Left lobe of liver (tissue), 2 donors: Measurements from ENCODE around the gene AIF1L. TPM values are rescaled to one million over a fixed set of nuclear protein-coding genes. Genes with fewer than 3 reads are reported as not detected.
A peak's percentile ranks its signal among the peaks of the same experiment; 100 is the strongest.

ENCODE experiments used
- ATAC-seq: fragments of 200-7000 bp; cut with Tn5 transposase; one replicate; pipeline ENCODE4 v1.9.1; 2020; ENCODE audit warnings: mild to moderate bottlenecking, moderate library complexity
- DNase-seq: peaks from one replicate; pipeline ENCODE4 v3.0.0-alpha.2; 2020; ENCODE audit warnings: low spot score
- total RNA-seq: library from RNA; stranded (reverse); gene quantifications from one replicate; pipeline ENCODE4 v1.2.1, GENCODE V29; 2021
- donor health status: DM: no; HTN: no; CAD: no; lungs with moderate emphysema.
- donor health status: DM: no; HTN: yes; CAD: no.

The AIF1L gene
- total RNA-seq, 1 donor from 2014 or later = 0.83 TPM

DNA sequence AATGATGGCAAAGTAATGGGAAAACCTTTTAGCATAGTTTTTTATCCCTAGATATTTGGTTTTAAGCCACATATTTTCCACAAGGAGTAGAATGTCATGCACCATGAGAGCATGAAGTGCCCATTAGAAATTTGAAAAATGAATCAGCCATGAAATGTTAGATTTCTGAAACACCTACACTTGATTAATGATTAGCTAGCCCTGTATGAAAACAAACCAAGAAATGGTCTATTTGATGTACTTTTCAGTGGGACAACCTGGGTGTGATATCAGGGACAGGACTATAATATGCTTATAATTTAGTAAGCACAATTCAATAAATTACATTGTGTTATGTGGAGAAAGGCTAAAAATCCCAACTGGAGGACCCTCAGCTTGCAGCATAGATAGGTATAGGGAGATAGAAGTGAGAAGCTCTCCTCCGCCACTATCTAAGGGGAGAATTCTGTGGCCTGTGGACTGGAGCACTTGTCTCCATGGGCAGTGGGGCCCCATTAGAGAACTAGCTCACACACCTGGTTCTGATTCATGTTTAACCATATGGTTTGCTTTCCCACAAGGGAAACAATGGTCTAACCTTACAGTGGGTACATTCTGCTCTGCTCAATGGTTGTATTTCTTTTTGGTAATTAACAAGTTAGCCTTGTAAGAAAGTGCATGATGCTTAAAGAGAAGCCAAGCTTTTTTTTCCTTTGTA lies 64.2 kb downstream of the AIF1L start:
- ATAC-seq (no peak), DNase-seq (no peak)

DNA sequence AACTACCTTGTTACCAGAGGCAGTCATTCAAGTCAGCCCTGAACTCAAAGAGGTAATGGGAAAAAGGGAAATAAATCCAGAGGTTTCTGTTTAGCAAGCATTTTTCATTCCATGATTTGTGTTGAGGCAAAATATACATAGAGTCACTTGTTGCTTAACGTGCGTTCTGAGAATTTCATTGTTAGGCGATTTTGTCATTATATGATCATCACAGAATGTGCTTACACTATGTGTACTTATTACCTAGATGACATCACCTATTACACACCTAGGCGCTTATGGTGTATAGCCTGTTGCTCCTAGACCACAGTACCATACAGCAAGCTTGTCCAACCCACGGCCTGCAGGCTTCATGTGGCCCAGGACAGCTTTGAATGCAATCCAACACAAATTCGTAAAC lies 65.3 kb downstream of the AIF1L start:
- ATAC-seq (no peak), DNase-seq (no peak)

- ATAC-seq (no peak), DNase-seq (no peak)
Observed at GRCh38 chr9:131162886-131163285, 66.6 kb downstream of the AIF1L start.

DNA sequence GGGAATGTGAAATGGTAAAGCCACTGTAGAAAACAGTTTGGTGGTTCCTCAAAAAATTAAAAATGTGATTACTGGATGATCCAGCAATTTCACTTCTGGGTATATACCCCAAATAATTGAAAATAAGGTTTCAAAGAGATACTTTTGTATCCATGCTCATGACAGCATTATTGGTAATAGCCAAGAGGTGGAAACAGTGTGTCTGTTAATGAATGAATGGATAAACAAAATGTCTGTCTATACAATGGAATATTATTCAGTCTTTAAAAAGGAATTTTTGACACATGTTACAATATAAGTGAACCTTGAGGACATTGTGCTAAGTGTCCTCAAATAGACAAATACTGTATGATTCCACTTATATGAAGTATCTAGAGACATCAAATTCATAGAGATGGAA lies 69.2 kb downstream of the AIF1L start:
- ATAC-seq (no peak), DNase-seq (no peak)

GRCh38 chr9:131167146-131167692 lies 70.9 kb downstream of the AIF1L start:
- ATAC-seq = peak; percentile 64
- no peak for DNase-seq

GRCh38 chr9:131167936-131168335 lies 71.6 kb downstream of the AIF1L start:
- no peak for ATAC-seq
- DNase-seq = no peak

- DNase-seq = no peak
- no peak for ATAC-seq
Observed at GRCh38 chr9:131169563-131170240, 73.4 kb downstream of the AIF1L start.

Other genes with a start within 250 kb of the AIF1L start
- gene QRFP, start 199.7 kb upstream of the AIF1L start, total RNA-seq = not detected
- gene FIBCD1, start 157.3 kb upstream of the AIF1L start, total RNA-seq = not detected
- 7.1 TPM for gene LAMC3, start 87.4 kb upstream of the AIF1L start, total RNA-seq
- gene NUP214, start 29.1 kb downstream of the AIF1L start, total RNA-seq = 21.9 TPM
- gene FAM78A, start 180.0 kb downstream of the AIF1L start, total RNA-seq = 1.2 TPM
- 0.30 TPM for gene PLPP7, start 193.2 kb downstream of the AIF1L start, total RNA-seq